Stimulated activated CD8-positive, alpha-beta memory T cell treated with anti-CD3 and anti-CD28 coated beads, Interleukin-2, amount 100 ng/mL, for 48 hours (primary cell): ENCODE results near the gene TAOK1.
"Not testable (repeated sequence)": the region's sequence is repeated elsewhere in the genome, so short reads cannot be mapped to it uniquely, and the experiment has no call there.

Source experiments
- DNase-seq, 2 donors: peaks; one replicate each; pipeline ENCODE4 v3.0.0-alpha.2; 2020; ENCODE audit warnings: low read depth in 2 of 2

The TAOK1 gene

DNA sequence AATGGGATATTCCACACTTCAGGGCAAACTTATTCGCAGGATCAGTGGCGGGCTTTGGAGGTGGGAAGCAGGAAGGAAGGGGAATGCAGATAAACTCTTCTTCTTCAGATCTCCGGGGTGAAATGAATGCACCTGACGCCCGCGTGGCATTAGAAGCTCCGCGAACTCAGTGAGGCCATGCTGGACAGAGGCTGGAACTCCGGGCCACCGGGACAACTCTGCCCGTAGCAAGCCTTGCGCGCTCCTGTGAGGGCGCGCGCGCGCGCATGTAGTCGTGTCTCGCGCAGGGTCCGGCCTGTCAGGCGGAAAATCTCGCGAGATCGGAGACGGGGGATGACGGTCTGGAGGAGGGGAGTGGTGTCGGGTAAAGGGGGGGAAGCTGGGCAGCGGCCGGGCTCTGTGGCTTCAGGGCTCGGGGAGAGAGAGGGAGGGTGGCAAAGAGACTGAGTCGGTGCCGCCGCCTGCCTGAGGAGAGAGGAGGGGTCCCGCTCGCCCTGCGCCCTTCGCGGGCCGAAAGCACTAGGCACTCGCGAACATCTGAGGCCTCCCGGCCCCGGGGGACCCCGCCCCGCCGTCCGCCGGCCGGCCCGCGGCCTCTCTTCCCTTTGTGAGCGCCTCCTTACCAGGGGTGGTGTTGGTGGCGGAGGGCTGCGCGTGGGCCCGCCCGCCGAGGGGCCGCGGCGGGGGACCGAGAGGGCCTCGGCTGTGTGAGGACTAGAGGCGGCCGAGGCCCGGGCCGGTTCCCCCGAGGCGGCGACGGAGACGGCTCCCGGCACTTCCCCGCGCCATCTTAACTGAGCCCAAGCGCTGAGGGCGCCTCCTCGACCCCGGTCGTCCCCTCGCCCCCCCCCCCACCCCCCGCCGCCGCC is at the start of gene TAOK1:
Gene TAOK1, plus strand, starts transcription at position 382 of the 869 bp plus-strand sequence. CDS start 61,186 bp downstream, outside the sequence.
- DNase-seq: peak; percentile 96 to 98

DNA sequence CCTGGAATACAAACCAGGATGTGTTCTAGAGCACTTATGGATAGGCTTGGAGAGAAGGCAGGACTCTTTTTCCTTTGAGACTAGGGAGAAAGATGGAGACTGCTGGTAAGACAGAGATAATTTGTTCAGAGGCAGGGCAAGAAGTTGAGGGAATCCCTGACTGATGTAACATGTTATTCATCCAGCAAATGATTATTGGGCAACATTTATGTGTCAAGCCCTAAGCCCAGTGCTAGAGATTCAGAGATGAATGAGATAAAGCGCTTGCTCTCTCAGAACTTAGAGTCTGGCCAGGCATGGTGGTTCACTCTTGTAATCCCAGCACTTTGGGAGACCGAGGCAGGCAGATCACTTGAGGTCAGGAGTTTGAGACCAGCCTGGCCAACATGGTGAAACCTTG is 48.4 kb upstream of the TAOK1 start:
- DNase-seq: no peak

DNA sequence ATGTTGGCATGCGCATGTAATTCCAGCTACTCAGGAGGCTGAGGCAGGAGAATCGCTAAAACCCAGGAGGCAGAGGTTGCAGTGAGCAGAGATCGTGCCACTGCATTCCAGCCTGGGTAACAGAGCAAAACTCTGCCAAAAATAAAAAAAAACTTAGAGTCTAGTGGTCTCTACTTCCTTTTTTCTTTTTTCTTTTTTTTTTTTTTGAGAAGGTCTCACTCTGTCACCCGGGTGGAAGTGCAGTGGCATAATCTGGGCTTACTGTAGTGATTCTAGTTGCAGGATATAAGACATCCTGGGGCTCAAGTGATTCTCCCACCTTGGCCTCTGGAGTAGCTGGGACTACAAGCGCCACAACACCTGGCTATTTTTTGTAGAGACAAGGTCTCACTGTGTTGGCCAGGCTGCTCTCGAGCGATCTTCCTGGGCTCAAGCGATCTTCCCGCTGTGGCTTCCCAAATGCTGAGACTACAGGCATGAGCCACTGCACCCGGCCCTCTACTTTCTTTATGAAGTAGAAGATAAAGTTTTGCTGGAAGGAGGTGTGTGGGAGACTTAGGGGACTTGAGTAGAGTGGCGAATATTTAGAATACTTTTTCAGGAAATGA is 47.9 kb upstream of the TAOK1 start:
- no peak for DNase-seq

DNA sequence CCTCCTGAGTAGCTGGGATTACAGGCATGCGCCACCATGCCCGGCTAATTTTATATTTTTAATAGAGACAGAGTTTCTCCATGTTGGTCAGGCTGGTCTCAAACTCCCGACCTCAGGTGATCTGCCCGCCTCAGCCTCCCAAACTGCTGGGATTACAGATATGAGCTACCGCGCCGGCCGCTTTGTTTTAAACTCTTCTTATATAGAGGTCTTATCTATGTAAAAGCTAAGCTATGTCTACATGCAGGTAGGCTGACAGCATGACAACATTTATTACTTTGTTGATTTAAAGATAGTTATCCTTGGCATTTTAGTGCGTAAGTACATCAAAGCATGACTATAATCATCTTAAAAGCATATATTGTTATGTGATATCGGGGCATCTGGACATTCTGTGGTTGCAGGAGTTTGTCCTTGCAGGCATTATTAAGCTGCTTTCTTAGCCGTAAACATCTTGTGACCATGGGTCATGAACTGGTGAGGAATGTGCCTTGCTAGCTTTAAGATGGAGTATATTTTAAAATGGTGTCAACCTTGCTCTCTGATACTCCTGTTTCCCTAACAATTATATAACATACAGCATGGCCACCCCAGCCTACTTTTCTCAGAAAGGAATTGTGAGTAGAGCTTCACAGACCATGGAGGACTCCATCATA is 45.8 kb upstream of the TAOK1 start:
- DNase-seq: no peak

DNA sequence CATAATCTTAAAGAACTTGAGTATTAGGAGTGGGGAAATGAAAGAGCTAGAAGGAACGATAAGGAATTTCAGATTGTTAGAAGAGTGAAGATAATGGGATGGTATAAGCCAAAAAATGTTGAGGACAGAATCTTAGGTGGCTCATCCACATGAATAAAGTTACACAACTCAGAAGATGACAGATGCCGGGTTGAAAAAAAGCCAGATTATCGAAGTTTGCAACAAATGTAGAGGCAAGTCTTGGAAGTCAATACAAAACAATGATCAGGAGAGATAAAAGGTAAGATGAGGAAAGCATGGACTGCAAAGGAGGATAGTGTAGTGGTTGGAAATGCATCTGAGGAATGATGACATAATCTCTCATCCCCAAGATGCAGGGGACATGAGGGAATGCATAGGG is 45.1 kb upstream of the TAOK1 start:
- DNase-seq: no peak

DNA sequence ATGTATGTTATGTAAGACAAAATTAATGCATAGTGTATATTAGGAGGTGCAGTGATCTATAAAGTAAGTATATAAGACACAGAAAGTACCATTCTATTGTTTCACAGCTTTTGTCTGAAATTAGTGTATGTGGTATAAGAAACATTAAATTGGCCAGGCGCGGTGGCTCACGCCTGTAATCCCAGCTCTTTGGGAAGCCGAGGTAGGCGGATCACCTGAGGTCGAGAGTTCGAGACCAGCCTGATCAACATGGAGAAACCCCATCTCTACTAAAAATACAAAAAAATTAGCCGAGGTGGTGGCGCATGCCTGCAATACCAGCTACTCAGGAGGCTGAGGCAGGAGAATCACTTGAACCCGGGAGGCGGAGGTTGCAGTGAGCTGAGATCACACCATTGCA is 44.7 kb upstream of the TAOK1 start:
- not testable (repeated sequence) for DNase-seq

DNA sequence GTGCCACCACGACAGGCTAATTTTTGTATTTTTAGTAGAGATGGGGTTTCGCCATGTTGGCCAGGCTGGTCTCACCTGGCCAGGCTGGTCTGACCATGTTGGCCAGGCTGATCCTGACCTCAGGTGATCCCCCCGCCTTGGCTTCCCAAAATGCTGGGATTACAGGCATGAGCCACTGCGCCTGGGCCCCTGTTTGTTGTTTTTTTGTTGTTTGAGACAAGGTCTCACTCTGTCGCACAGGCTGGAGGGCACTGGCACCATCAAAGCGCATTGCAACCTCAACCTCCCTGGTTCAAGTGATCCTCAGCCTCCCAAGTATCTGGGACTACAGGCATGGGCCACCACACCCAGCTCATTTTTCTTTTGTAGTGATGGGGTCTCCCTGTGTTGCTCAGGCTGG is 43.7 kb upstream of the TAOK1 start:
- no peak for DNase-seq

DNA sequence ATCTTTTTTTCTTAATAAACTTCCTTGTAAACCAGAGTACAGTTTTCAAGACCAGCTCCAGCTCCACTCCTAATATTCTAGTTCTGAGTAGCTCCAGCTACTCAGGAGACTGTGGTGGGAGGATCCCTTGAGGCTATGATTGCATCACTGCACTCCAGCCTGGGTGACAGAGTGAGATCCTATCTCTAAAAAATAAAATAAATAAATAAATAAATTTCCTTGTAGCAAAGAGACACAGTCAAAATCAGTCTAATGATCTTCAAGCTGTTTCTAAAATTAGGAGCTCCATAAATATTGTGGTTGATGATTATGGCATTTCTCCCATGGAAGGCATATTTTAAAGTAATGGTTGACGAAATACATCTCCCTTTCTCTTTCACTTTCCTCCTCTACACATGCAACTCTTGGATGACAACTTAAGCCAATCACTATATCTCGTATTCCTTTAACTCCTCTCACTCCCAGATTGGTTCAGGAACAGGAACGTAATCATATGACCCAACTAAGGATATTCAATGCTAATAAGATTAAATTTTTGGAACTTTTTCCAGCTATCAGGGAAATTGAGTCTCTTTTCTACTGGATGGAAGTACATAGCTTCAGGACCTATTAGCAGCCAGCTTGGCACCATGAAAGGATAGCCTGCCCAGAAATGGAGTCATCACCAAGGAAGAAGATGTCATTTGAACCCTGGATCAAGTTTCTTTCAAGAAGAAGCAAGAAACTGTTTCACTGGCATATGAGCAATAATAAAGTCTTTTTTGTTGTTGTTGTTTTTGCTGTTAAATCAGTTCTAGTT is 42.1 kb upstream of the TAOK1 start:
- no peak for DNase-seq

DNA sequence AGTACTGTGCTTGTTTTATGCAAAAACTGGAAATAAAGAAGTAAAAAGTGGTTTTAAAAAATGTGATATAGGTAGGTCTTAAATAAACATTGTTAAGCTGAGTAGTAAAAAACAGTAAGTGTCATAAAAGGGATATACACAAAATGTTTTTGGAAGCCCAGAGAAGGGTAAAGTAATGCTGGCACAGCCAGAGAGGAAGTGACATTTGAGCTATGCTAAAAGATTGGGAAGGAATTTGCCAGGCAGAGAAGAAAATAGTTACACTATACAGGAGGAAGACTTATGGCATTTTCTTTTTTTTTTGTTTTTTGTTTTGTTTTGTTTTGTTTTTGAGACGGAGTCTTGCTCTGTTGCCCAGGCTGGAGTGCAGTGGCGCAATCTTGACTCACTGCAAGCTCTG is 40.8 kb upstream of the TAOK1 start:
- no peak for DNase-seq

DNA sequence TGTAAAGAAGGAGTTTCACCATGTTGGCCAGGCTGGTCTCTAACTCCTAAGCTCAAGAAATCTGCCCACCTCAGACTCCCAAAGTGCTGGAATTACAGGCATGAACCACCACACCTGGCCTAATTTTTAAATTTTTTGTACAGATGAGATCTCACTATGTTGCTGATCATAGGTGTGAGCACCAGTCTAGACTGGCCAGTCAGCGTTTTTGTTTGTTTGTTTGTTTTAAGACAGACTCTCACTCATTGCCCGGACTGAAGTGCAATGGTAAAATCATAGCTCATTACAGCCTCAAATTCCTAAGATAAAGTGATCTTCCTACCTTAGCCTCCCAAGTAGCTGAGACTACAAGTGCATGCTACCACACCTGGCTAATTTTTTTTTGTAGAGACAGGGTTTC is 38.0 kb upstream of the TAOK1 start:
- no peak for DNase-seq

DNA sequence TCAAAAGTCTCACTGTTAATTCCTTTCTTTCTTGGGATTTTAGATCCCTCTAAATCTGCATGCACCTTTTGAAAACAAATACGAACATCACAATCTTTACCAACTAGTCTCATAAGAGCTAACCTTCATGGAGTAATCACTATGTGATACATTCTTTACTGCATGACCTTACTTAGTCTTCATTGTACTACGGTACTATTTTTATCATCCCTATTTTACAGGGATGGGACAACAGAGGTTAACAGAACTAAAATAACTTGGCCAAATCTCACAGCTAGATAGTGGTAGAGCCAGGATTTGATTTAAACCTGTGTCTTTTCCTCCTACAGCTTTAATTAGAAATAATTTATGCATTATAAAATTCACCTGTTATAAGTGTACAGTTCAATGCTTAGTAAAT is 32.9 kb upstream of the TAOK1 start:
- DNase-seq: no peak

DNA sequence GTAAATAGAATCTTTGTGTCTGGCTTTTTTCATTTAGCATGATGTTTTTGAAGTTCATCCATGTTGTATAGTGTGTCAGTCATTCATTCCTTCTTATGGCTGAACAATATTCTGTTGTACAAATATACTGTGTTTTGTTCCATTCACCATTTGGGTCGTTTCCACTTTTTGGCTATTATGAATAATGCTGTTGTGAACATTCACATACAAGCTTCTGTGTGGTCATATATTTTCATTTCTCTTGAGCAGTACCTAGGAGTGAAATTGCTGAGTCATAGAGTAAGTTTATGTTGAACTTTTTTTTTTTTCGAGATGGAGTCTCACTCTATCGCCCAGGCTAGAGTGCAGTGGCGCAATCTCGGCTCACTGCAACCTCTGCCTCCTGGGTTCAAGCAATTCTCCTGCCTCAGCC is 32.3 kb upstream of the TAOK1 start:
- no peak for DNase-seq

DNA sequence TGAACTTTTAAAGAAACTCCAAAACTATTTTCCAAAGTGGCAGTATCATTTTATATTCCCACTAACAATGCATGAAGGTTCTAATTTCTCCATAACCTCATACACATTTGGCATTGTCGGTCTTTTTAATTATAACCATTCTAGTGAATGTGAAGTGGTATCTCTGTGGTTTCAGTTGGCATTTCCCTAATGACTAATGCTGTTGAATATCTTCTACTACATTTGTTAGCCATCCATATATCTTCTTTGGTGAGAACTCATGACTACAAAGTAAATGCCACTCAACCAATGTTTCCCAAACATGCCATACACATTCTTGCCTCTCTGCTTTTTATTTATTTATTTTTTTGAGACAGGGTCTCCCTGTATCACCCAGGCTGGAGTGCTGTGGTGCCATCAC is 31.7 kb upstream of the TAOK1 start:
- DNase-seq: no peak

DNA sequence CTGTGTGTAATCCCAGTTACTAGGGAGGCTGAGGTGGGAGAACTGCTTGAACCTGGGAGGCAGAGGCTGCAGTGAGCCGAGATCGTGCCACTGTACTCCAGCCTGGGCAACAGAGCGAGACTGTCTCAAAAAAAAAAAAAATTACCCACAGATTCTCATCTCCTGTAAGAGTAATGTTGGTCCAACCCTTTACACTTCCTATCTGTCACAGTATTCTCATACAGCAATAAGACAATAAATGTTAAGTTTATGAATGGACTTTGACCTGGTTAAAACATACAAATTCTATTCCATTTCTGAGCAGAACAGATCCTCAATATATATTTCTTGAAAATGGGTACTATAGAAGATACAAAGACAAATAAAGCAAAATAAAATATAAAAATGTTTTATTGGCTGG is 30.4 kb upstream of the TAOK1 start:
- DNase-seq: no peak

DNA sequence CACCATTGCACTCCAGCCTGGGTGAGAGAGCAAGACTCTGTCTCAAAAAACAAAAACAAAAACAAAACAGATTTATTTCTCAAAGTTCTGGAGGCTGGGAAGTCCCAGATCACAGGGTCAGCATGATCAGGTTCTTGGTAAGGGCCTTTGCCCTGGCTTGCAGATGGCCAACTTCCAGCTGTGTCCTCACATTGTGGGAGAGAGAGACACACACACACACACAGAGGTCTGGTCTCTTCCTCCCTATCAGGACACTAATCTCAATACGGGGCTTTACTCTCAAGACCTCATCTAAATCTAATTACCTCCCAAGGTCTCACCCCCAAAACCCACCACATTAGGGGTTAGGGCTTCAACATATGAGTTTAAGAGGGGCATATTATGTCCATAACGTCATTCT is 26.4 kb upstream of the TAOK1 start:
- no peak for DNase-seq

DNA sequence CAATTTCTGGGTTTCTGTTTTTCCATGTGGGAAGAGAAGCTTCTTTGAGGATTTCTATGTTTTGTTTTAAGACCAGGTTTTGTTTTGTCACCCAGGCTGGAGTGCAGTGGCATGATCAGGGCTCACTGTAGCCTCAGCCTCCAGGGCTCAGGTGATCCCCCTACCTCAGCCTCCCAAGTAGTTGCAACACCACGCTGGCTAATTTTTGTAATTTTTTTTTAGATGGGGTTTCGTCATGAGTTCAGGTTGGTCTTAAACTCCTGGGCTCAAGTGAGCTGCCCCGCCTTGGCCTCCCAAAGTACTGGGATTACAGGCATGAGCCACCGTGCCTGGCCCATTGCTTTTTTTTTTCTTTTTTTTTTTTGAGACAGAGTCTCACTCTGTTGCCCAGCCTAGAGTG is 25.5 kb upstream of the TAOK1 start:
- DNase-seq: no peak

DNA sequence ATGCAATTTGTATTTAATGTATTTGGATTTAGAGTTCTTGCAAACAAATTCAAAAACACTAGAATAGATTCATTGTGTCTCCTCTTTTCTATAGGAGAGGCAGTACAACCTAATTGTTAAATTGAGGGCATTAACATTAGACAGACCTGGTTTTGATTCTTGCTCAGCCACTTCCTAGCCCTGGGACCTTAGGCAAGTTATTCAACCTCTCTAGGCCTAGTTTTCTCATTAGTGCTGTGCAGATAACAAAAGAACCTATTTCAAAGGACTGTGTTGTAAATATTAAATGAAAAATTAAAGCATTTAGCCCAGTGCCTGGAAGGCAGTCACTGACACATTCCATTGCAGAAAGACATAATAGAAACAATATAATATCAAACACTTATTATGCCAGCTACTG is 22.0 kb upstream of the TAOK1 start:
- no peak for DNase-seq

DNA sequence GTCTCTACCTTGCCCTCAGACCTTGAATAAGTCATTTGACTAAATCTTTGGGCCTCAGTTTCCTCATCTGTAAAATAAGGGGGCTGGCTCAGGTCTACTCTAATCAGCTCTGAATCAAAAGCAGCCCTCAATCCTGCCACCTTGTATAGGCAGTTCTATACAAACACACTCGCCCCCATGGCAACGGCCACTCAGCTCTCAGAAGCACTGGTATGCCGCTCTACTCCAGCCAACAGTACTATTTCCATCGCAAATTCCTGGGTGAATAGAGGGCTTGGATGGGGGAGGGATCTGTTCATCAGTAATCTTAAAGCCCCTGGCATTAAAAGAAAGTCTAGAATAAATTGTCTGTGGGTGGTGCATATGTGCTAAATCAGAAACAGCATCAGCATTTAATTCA is 21.2 kb upstream of the TAOK1 start:
- no peak for DNase-seq

DNA sequence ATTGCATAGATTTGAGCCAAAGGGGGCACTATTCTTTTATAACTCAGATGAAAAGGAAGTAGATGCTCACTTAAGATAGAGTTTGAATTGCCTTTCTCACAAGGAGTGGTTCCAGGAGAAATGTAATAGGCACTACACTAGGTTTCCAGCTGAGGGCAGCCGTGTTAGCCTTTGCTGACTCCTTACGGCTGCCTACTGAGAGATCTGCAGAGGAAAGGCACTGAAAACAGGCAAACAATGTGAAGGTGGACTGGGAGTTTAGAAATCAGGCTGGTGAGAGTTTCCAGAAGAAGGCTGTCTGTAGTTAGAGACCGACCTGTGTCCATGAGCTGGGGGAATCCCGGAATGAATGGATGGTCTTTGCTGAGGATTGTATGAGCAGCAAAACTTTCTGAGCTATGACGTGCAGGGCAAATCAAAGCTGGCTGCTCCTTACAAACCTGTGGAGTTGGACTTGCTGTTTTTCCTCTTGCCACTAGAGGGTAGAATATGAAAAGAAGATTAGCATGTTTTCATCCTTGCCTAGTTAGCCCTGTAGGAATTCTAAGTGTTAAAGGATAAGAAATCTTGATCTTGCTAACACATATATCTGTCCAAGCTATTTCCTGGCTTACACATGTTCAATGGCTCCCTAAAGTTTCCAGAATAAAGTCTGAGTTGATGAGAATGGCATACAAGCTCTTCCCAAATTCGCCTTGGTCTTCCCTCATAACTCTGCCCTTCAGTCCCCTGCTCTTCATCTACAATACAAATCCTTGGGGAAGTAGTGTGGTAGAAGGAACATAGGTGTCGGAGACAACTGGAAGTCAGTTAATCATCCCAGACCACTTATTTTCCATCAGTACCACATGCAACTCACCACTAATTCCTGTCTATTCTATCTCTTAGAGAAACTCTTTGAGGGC is 20.1 kb upstream of the TAOK1 start:
- peak; percentile 4 to 8 for DNase-seq

DNA sequence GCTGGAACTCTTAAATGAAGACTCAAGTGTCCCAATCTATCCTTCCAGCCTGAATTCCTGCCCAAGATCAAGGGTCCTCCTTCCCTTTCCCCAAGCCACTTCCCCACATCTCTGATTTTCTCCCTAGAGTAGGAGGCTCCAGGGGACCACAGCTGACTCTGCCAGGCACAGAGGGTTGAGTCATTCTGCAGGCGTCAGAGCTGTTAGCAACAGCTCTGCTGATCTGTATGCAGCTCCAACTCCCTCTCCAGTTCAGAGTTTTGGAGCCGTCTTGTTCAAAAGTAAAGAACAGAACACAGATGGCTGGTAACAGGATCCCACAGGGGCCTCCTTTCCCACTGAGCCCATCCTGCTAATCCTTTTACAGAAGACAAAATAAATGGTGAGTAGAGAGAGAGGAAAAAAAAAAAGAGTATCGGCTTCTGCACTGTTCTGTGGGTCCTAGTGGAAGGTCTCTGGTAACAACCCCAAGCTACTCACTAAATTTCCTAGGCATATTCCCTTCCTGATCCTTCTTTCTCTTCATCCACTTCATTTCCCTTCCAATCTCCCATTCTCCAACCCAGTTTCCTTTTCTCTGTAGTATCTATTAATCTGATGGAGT is 13.4 kb upstream of the TAOK1 start:
- no peak for DNase-seq

DNA sequence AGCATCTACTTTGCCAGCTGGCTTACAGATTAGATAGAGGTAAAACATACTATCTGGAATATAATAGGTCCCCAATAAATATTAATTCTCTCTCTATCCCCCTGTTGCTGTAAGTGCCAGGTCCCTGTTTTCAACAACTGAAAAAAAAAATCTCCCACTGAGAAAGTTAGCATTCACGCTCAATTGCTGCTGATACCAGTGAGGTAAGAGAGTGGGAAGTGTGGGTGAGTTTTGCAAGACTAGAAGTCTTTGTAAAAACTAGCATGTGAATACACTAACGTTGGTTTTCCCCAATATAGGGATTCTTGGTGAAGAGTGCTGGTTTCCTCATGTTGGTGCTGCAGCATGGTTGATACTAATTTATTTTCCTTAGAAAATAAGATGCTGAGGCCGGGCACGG is 11.7 kb upstream of the TAOK1 start:
- no peak for DNase-seq
